Epidermal melanocyte (primary cell): ENCODE results near the gene ZDHHC14.
"Not testable (repeated sequence)": the region's sequence is repeated elsewhere in the genome, so short reads cannot be mapped to it uniquely, and the experiment has no call there.

Experiments used
- DNase-seq: peaks from one replicate; pipeline ENCODE4 v3.0.0; 2011; ENCODE audit warnings: low spot score; ENCODE audit not compliant: insufficient read length

Gene ZDHHC14

GRCh38 chr6:157405986-157406385 lies 25.0 kb downstream of the ZDHHC14 start:
- no peak for DNase-seq

GRCh38 chr6:157406661-157407060 lies 25.7 kb downstream of the ZDHHC14 start:
- DNase-seq, result no peak

GRCh38 chr6:157407646-157408045 lies 26.7 kb downstream of the ZDHHC14 start:
- DNase-seq, result no peak

- not testable (repeated sequence) for DNase-seq
These were observed 27.4 kb downstream of the ZDHHC14 start for GRCh38 chr6:157408427-157408826.

GRCh38 chr6:157410045-157410444 lies 29.1 kb downstream of the ZDHHC14 start:
- no peak for DNase-seq

GRCh38 chr6:157411368-157411767 lies 30.4 kb downstream of the ZDHHC14 start:
- DNase-seq, result no peak

- no peak for DNase-seq
These were observed 31.8 kb downstream of the ZDHHC14 start for GRCh38 chr6:157412791-157413190.

- no peak for DNase-seq
These were observed 39.5 kb downstream of the ZDHHC14 start for GRCh38 chr6:157420497-157420896.

- DNase-seq, result no peak
These were observed 43.6 kb downstream of the ZDHHC14 start for GRCh38 chr6:157424491-157425020.

GRCh38 chr6:157427969-157428368 lies 47.0 kb downstream of the ZDHHC14 start:
- DNase-seq, result no peak

- DNase-seq, result no peak
These were observed 47.6 kb downstream of the ZDHHC14 start for GRCh38 chr6:157428427-157429202.

- no peak for DNase-seq
These were observed 48.3 kb downstream of the ZDHHC14 start for GRCh38 chr6:157429248-157429647.

GRCh38 chr6:157430834-157431233 lies 49.8 kb downstream of the ZDHHC14 start:
- no peak for DNase-seq

- no peak for DNase-seq
These were observed 51.4 kb downstream of the ZDHHC14 start for GRCh38 chr6:157432231-157432891.

- no peak for DNase-seq
These were observed 51.9 kb downstream of the ZDHHC14 start for GRCh38 chr6:157432892-157433265.

GRCh38 chr6:157433678-157434081 lies 52.7 kb downstream of the ZDHHC14 start:
- no peak for DNase-seq

GRCh38 chr6:157434349-157435033 lies 53.5 kb downstream of the ZDHHC14 start:
- no peak for DNase-seq

- DNase-seq, result no peak
These were observed 55.4 kb downstream of the ZDHHC14 start for GRCh38 chr6:157436219-157436943.

- DNase-seq, result no peak
These were observed 56.0 kb downstream of the ZDHHC14 start for GRCh38 chr6:157436944-157437336.

- no peak for DNase-seq
These were observed 57.7 kb downstream of the ZDHHC14 start for GRCh38 chr6:157438611-157439111.

- DNase-seq, result no peak
These were observed 59.2 kb downstream of the ZDHHC14 start for GRCh38 chr6:157440171-157440570.
